ENCODE data around the gene ETV5. TPM values are rescaled to one million over a fixed set of nuclear protein-coding genes. Genes with fewer than 3 reads are reported as not detected.

ETV5 gene
- polyA plus RNA-seq, 1 donor from 2014 or later, result 0.30 TPM

DNA sequence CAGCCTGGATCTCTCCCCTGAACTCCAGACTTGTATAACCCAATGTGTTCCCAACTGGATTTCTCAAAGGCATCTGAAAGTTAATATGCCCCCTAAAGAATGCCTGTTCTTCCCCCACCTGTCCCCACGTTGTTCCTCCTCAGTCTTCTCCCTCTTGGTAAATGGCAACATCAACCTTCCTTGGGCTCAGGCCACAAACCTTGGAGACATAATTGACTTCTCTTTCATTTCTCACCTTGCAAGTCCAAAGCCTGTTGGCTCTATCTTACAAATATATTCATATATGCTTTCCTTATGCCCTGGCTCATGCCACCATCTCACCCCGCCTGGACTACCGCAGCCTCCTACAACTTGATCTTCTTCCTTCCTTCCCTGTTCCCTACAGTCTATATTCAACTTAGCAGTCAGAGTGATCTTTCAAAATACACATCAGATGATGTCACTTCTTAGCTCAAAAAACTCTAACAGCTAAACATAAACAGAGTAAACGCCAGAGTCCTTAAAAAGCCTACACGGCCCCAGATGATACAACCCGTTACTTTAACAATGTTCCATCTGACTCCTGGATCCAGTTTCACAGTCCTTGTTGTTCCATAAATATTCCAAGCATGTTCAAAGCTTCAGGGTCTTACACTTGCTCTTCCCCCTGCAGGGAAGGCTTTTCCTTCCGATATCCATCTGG, 66.2 kb downstream of the ETV5 start:
- no peaks in the 10 kb centered on the region for H3K79me2 ChIP-seq (replicated peaks; ENCODE audit: insufficient read depth, low read length)
- no peaks in the 10 kb centered on the region for H3K27me3 ChIP-seq (ENCODE audit: insufficient read depth, low read depth, low read length)
- H3K4me2 ChIP-seq (ENCODE audit: low read length), result no peak overlapping the region
- H3K9me2 ChIP-seq (ENCODE audit: insufficient read depth, low read length), result no peaks in the 10 kb centered on the region
- no peaks in the 10 kb centered on the region for H3K36me3 ChIP-seq (ENCODE audit: insufficient read depth, low read length)
- H3K9ac ChIP-seq (ENCODE audit: low read length), result no peak overlapping the region
- TF ChIP-seq, protein P1, sequence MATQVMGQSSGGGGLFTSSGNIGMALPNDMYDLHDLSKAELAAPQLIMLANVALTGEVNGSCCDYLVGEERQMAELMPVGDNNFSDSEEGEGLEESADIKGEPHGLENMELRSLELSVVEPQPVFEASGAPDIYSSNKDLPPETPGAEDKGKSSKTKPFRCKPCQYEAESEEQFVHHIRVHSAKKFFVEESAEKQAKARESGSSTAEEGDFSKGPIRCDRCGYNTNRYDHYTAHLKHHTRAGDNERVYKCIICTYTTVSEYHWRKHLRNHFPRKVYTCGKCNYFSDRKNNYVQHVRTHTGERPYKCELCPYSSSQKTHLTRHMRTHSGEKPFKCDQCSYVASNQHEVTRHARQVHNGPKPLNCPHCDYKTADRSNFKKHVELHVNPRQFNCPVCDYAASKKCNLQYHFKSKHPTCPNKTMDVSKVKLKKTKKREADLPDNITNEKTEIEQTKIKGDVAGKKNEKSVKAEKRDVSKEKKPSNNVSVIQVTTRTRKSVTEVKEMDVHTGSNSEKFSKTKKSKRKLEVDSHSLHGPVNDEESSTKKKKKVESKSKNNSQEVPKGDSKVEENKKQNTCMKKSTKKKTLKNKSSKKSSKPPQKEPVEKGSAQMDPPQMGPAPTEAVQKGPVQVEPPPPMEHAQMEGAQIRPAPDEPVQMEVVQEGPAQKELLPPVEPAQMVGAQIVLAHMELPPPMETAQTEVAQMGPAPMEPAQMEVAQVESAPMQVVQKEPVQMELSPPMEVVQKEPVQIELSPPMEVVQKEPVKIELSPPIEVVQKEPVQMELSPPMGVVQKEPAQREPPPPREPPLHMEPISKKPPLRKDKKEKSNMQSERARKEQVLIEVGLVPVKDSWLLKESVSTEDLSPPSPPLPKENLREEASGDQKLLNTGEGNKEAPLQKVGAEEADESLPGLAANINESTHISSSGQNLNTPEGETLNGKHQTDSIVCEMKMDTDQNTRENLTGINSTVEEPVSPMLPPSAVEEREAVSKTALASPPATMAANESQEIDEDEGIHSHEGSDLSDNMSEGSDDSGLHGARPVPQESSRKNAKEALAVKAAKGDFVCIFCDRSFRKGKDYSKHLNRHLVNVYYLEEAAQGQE (IDR thresholded peaks at IDR 0.05; ENCODE audit: borderline replicate concordance), result no peak
- TF ChIP-seq SMC3 (conservative IDR thresholded peaks at IDR 0.05; ENCODE audit: poor library complexity) (no peak), MXI1 (conservative IDR thresholded peaks at IDR 0.05; ENCODE audit: poor library complexity, severe bottlenecking) (no peak), POLR2AphosphoS5 (IDR thresholded peaks at IDR 0.05) (no peak), EZH2 (IDR thresholded peaks at IDR 0.05; ENCODE audit: borderline replicate concordance, insufficient read depth, low read length, poor library complexity, severe bottlenecking) (no peak), RAD21 (conservative IDR thresholded peaks at IDR 0.05) (no peak), EP300 (conservative IDR thresholded peaks at IDR 0.05; ENCODE audit: poor library complexity, severe bottlenecking) (no peak), TAF1 (IDR thresholded peaks at IDR 0.05; ENCODE audit: low read depth) (no peak)
- TF ChIP-seq, protein P2, sequence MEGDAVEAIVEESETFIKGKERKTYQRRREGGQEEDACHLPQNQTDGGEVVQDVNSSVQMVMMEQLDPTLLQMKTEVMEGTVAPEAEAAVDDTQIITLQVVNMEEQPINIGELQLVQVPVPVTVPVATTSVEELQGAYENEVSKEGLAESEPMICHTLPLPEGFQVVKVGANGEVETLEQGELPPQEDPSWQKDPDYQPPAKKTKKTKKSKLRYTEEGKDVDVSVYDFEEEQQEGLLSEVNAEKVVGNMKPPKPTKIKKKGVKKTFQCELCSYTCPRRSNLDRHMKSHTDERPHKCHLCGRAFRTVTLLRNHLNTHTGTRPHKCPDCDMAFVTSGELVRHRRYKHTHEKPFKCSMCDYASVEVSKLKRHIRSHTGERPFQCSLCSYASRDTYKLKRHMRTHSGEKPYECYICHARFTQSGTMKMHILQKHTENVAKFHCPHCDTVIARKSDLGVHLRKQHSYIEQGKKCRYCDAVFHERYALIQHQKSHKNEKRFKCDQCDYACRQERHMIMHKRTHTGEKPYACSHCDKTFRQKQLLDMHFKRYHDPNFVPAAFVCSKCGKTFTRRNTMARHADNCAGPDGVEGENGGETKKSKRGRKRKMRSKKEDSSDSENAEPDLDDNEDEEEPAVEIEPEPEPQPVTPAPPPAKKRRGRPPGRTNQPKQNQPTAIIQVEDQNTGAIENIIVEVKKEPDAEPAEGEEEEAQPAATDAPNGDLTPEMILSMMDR (IDR thresholded peaks at IDR 0.05; ENCODE audit: poor library complexity, severe bottlenecking), result no peak
- no peaks in the 10 kb centered on the region for H3F3A ChIP-seq (ENCODE audit: insufficient read depth, low read length, poor library complexity, severe bottlenecking)
- H3K27ac ChIP-seq (ENCODE audit: low read length), result no peak overlapping the region
- H2AFZ ChIP-seq (ENCODE audit: low read depth, low read length), result no peak overlapping the region
- H3K4me3 ChIP-seq (ENCODE audit: low read length), result no peak overlapping the region
- H3K9me3 ChIP-seq (ENCODE audit: low read length), result no peaks in the 10 kb centered on the region
- no peaks in the 10 kb centered on the region for H4K20me1 ChIP-seq (ENCODE audit: insufficient read depth)

DNA sequence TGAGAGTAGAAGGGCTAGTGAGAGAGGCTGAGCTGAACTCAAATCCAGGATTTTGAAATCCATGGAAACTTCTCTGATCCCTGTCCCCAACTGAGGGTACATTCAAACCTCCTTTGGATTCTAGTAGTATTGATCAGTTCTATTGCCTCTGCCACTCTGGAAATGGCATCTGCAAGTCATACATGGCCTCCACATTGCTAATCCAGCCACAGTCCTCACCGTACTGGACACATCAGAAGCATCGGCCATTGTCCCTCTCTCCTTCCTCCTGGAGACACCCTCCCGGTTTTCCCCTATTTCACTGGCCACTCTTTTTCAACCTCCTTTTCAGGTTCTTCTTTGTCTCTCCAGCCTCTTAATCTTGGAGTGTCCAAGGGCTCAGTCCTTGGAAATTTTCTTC, 66.9 kb downstream of the ETV5 start:
- Histone ChIP-seq H3K9ac (ENCODE audit: low read length) (no peak overlapping the region), H3K9me3 (ENCODE audit: low read length) (no peaks in the 10 kb centered on the region), H2AFZ (ENCODE audit: low read depth, low read length) (no peak overlapping the region), H4K20me1 (ENCODE audit: insufficient read depth) (no peaks in the 10 kb centered on the region), H3F3A (ENCODE audit: insufficient read depth, low read length, poor library complexity, severe bottlenecking) (no peaks in the 10 kb centered on the region), H3K79me2 (replicated peaks; ENCODE audit: insufficient read depth, low read length) (no peaks in the 10 kb centered on the region), H3K4me2 (ENCODE audit: low read length) (no peak overlapping the region), H3K27me3 (ENCODE audit: insufficient read depth, low read depth, low read length) (no peaks in the 10 kb centered on the region), H3K36me3 (ENCODE audit: insufficient read depth, low read length) (no peaks in the 10 kb centered on the region), H3K9me2 (ENCODE audit: insufficient read depth, low read length) (no peaks in the 10 kb centered on the region), H3K27ac (ENCODE audit: low read length) (no peak overlapping the region), H3K4me3 (ENCODE audit: low read length) (no peak overlapping the region)
- TF ChIP-seq, protein P2 (IDR thresholded peaks at IDR 0.05; ENCODE audit: poor library complexity, severe bottlenecking), result no peak
- TF ChIP-seq RAD21 (conservative IDR thresholded peaks at IDR 0.05) (no peak), TAF1 (IDR thresholded peaks at IDR 0.05; ENCODE audit: low read depth) (no peak), EP300 (conservative IDR thresholded peaks at IDR 0.05; ENCODE audit: poor library complexity, severe bottlenecking) (no peak), MXI1 (conservative IDR thresholded peaks at IDR 0.05; ENCODE audit: poor library complexity, severe bottlenecking) (no peak)
- TF ChIP-seq, protein P1 (IDR thresholded peaks at IDR 0.05; ENCODE audit: borderline replicate concordance), result no peak
